Mucosa of stomach (tissue), 1 donor: Measurements from ENCODE around the gene ELMO1.

ENCODE experiments used
- H3K27me3 ChIP-seq: one replicate; pipeline ENCODE4 v1.7.0; 2013; ENCODE audit warnings: mild to moderate bottlenecking, low read length; ENCODE audit not compliant: control insufficient read depth, insufficient read depth
- H3K36me3 ChIP-seq: one replicate; pipeline ENCODE4 v1.7.0; 2013; ENCODE audit warnings: low read length; ENCODE audit not compliant: control insufficient read depth, insufficient read depth
- H3K4me1 ChIP-seq: one replicate; pipeline ENCODE4 v1.7.0; 2013; ENCODE audit warnings: mild to moderate bottlenecking, low read length; ENCODE audit not compliant: control insufficient read depth, insufficient read depth
- H3K4me3 ChIP-seq: one replicate; pipeline ENCODE4 v1.7.0; 2013; ENCODE audit warnings: low read length
- H3K9ac ChIP-seq: one replicate; pipeline ENCODE4 v1.7.0; 2013; ENCODE audit warnings: mild to moderate bottlenecking, low read length, moderate library complexity
- H3K9me3 ChIP-seq: one replicate; pipeline ENCODE4 v1.7.0; 2013; ENCODE audit warnings: mild to moderate bottlenecking, low read length, moderate library complexity; ENCODE audit not compliant: control insufficient read depth
- donor health status: Pancreatic carcinoma.

ELMO1 gene

DNA sequence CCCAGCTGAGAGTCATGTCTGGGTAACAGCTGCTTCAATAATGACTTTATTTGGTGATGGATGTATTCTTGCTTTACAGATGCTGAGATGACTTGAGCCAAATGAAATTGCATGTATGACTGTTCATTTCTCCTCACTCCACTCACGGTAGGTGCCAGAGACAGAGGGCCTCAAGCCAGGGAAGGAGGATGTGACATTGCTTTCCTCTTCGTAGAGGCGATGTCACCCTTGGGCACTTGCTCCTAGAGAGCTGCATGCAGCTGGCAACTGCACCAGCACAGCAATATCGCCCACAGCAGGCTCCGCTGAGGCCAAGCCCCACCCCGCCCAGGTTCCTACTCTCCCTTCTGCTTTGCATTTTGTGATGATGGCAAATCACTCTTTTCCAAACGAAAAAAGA is 607.8 kb downstream of the ELMO1 start:
- Histone ChIP-seq H3K27me3 (no peaks in the 10 kb centered on the region), H3K4me3 (no peak overlapping the region), H3K4me1 (no peaks in the 10 kb centered on the region), H3K36me3 (no peaks in the 10 kb centered on the region), H3K9ac (no peak overlapping the region), H3K9me3 (no peaks in the 10 kb centered on the region)

- no peaks in the 10 kb centered on the region for H3K27me3 ChIP-seq
- no peak overlapping the region for H3K4me3 ChIP-seq
- no peaks in the 10 kb centered on the region for H3K36me3 ChIP-seq
- no peaks in the 10 kb centered on the region for H3K4me1 ChIP-seq
- H3K9me3 ChIP-seq, result no peaks in the 10 kb centered on the region
- no peak overlapping the region for H3K9ac ChIP-seq
Observed at GRCh38 chr7:36838616-36839225, 609.9 kb downstream of the ELMO1 start.

DNA sequence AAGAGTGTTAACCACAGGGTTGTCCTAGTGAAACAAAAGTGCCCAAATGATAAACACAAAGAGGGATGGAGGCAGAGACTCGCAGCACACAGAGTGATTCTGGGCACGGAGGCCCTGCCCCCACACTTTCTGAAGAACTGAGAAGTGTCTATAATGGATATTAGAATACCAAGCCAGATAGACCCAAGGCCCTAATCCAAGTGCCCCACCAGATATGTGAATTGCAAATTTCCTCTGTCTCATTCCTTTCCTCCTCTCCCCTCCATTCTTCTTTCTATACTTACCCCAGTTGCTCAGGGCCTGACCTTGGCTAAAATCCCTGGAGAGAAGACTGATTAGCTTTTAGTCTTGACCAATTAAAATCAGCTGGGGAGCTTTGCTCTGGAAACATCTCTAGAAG is 617.6 kb downstream of the ELMO1 start:
- no peaks in the 10 kb centered on the region for H3K27me3 ChIP-seq
- no peaks in the 10 kb centered on the region for H3K4me1 ChIP-seq
- no peaks in the 10 kb centered on the region for H3K36me3 ChIP-seq
- no peak overlapping the region for H3K9ac ChIP-seq
- H3K9me3 ChIP-seq, result no peaks in the 10 kb centered on the region
- H3K4me3 ChIP-seq, result no peak overlapping the region

DNA sequence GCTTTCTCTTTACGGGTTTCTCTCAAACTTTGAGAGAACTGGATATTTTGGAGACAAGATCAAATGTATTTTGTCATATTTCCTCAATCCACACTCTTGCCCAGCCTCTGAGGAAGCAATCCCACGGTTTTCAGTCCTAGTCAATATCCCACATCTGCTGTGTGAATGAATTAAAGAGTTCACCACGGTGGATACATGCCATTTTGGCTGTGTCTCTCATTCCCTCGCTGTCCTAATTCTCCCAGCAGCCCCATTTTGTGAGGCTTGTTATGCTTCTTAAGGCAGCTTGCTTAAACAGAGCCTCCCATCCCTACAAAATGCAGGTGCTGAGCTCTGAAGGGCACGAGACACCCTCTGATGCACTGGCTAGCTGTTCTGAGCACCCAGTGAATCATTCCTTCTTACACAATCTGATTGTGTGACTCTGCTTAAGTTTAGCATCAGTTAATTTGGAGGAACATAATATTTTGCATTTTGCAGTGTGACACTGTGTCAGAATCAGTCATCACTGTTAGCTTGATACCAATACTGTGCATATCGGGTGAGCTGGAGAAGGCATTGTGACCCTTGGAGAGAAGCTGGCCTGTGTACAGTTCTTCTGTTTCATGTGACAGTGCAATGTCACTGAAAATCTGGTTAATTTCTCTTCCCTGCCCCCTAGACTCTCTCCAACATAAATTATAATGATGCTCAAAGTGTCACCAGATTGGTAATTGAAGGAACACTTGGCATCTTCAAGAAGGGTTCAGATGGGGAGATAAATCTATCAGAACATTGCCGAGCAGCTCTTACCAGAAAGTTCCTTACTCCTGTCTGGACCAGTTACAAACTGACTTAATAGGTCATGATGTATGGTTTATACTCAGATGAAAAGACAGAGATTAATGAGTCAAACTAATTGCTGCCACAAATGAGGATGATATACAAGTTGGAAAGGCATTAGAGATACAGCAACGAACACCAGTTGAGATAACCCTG is 620.6 kb downstream of the ELMO1 start:
- Histone ChIP-seq H3K4me1 (no peaks in the 10 kb centered on the region), H3K36me3 (no peaks in the 10 kb centered on the region), H3K27me3 (no peaks in the 10 kb centered on the region), H3K4me3 (no peak overlapping the region), H3K9ac (no peak overlapping the region), H3K9me3 (no peaks in the 10 kb centered on the region)

DNA sequence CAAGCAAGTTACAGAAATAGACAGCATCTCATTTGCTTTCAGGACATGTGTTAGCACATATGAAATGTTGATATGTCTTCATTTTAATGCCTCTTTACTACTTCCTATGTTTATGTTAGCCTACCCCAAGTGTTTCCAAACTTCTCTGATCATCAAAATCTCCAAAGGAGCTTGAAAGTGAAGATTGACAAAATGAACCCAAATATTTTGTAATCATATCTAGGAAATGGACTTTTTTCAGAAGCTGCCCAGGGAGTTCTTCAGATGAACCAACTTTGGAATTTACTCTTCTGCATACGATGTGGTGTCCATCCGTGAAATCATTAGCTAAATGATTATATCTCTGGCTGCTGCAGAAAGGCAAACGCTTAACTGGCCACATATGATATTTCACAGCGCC is 623.2 kb downstream of the ELMO1 start:
- Histone ChIP-seq H3K9ac (no peak overlapping the region), H3K4me1 (no peaks in the 10 kb centered on the region), H3K4me3 (no peak overlapping the region), H3K9me3 (no peaks in the 10 kb centered on the region), H3K27me3 (no peaks in the 10 kb centered on the region), H3K36me3 (no peaks in the 10 kb centered on the region)

GRCh38 chr7:36823353-36823752 is 625.3 kb downstream of the ELMO1 start:
- Histone ChIP-seq H3K9me3 (no peaks in the 10 kb centered on the region), H3K4me1 (no peaks in the 10 kb centered on the region), H3K4me3 (no peak overlapping the region), H3K36me3 (no peaks in the 10 kb centered on the region), H3K9ac (no peak overlapping the region), H3K27me3 (no peaks in the 10 kb centered on the region)

DNA sequence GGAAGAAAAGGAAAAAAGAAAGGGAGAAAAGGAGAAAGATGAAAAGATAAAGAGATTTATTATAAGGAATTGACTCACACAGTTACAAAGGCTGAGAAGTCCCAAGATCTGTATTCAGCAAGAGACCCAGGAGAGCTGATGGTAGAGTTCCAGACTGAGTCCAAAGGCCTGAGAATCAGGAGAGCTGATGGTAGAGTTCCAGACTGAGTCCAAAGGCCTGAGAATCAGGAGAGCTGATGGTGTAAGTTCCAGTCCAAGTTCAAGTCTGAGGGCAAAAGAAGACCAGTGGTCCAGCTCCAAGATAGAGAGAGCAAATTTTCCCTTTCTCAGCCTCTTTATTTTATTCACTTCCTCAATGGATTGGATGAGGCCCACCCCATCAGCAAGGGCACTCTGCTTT is 627.0 kb downstream of the ELMO1 start:
- Histone ChIP-seq H3K4me3 (no peak overlapping the region), H3K36me3 (no peaks in the 10 kb centered on the region), H3K9me3 (no peaks in the 10 kb centered on the region), H3K27me3 (no peaks in the 10 kb centered on the region), H3K4me1 (no peaks in the 10 kb centered on the region), H3K9ac (no peak overlapping the region)

GRCh38 chr7:36820527-36821170 is 628.0 kb downstream of the ELMO1 start:
- Histone ChIP-seq H3K4me3 (no peak overlapping the region), H3K27me3 (no peaks in the 10 kb centered on the region), H3K4me1 (no peaks in the 10 kb centered on the region), H3K9me3 (no peaks in the 10 kb centered on the region), H3K9ac (no peak overlapping the region), H3K36me3 (no peaks in the 10 kb centered on the region)

DNA sequence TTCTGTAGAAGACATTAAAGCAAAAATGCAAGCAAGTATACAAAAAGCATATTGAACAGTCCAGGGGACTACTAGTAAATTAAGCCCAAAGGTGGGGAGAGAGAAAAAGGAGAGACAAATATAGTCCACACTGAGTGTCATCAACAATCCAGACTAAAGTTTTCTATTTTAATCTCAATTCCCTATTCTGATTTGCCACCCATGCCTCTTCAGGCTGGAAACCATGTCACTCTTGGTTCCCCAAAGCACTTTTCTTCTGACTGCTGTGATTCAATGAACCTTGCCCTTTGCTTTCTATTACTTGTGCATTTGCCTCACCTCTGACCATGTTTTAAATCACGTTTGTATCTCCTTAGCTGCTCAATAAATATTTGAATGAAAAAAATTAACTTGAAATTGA is 629.0 kb downstream of the ELMO1 start:
- Histone ChIP-seq H3K4me1 (no peaks in the 10 kb centered on the region), H3K9me3 (no peaks in the 10 kb centered on the region), H3K36me3 (no peaks in the 10 kb centered on the region), H3K9ac (no peak overlapping the region), H3K27me3 (no peaks in the 10 kb centered on the region), H3K4me3 (no peak overlapping the region)

GRCh38 chr7:36814311-36814710 is 634.4 kb downstream of the ELMO1 start:
- Histone ChIP-seq H3K9ac (no peak overlapping the region), H3K27me3 (no peaks in the 10 kb centered on the region), H3K9me3 (no peaks in the 10 kb centered on the region), H3K4me1 (no peaks in the 10 kb centered on the region), H3K4me3 (no peak overlapping the region), H3K36me3 (no peaks in the 10 kb centered on the region)

DNA sequence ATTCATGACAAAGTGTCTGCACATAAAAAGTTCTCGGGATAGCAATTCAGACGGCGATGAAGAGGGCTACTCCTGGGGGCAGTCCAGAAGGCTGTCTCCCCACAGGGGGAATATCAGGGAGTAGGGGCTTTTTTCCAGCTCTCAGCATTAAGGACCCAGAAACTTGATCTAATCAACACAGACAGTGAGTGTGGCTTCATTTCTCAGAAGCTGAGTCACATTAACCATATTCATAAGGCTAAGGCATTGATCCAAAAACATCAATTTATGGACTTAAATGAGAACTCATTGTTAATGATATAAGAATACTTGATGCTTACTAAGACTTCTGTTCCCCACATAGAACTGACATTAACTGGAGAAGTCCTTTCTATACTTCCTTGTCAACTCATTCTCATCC is 636.9 kb downstream of the ELMO1 start:
- Histone ChIP-seq H3K9me3 (no peaks in the 10 kb centered on the region), H3K9ac (no peak overlapping the region), H3K36me3 (no peaks in the 10 kb centered on the region), H3K4me3 (no peak overlapping the region), H3K4me1 (no peaks in the 10 kb centered on the region), H3K27me3 (no peaks in the 10 kb centered on the region)

GRCh38 chr7:36810489-36810888 is 638.2 kb downstream of the ELMO1 start:
- Histone ChIP-seq H3K4me1 (no peaks in the 10 kb centered on the region), H3K27me3 (no peaks in the 10 kb centered on the region), H3K36me3 (no peaks in the 10 kb centered on the region), H3K4me3 (no peak overlapping the region), H3K9ac (no peak overlapping the region), H3K9me3 (no peaks in the 10 kb centered on the region)
